ENCODE measurements around the gene ZFP36L2. TPM values are rescaled to one million over a fixed set of nuclear protein-coding genes. Genes with fewer than 3 reads are reported as not detected.
A peak's percentile ranks its signal among the peaks of the same experiment; 100 is the strongest.

The ZFP36L2 gene
- total RNA-seq, 1 donor from 2014 or later: 206 TPM

DNA sequence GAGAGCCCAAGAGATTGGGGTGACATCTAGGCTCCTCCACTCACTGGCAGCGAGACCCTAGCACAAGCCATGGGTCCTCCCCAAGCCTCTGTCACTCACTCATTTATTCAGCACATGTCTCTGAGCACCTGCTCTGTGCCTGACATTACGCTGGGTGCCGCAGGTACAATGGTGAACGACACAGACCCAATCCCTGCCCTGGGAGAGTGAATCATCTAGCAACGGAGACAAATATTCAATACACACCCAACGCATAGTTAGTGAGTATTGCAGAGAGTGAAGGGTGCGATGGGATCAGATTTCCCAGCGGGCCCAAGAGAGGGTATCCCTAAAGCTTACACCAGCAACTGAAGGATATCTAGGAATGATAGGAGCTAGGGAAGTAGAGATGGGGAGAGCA is 45.5 kb downstream of the ZFP36L2 start:
- TF ChIP-seq POLR2A (IDR thresholded peaks at IDR 0.05) (no peak), POLR2AphosphoS5 (IDR thresholded peaks at IDR 0.05; ENCODE audit: insufficient read depth in 1 of 2, low read depth in 1 of 2) (no peak)
- TF ChIP-seq, protein P1, sequence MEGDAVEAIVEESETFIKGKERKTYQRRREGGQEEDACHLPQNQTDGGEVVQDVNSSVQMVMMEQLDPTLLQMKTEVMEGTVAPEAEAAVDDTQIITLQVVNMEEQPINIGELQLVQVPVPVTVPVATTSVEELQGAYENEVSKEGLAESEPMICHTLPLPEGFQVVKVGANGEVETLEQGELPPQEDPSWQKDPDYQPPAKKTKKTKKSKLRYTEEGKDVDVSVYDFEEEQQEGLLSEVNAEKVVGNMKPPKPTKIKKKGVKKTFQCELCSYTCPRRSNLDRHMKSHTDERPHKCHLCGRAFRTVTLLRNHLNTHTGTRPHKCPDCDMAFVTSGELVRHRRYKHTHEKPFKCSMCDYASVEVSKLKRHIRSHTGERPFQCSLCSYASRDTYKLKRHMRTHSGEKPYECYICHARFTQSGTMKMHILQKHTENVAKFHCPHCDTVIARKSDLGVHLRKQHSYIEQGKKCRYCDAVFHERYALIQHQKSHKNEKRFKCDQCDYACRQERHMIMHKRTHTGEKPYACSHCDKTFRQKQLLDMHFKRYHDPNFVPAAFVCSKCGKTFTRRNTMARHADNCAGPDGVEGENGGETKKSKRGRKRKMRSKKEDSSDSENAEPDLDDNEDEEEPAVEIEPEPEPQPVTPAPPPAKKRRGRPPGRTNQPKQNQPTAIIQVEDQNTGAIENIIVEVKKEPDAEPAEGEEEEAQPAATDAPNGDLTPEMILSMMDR (IDR thresholded peaks at IDR 0.05): no peak
- no peak overlapping the region for H3K4me3 ChIP-seq
- H3K4me1 ChIP-seq: peaks cover 38% of the 10 kb centered on the region
- no peaks in the 10 kb centered on the region for H3K27me3 ChIP-seq
- no peak overlapping the region for H3K27ac ChIP-seq
- no peaks in the 10 kb centered on the region for H3K9me3 ChIP-seq
- DNase-seq (ENCODE audit: extremely low spot score in 2 of 2): no peak
- no peaks in the 10 kb centered on the region for H3K36me3 ChIP-seq
- intact Hi-C loops (cut with DNase I): no loop called here

- no peaks in the 10 kb centered on the region for H3K36me3 ChIP-seq
- TF ChIP-seq POLR2AphosphoS5 (IDR thresholded peaks at IDR 0.05; ENCODE audit: insufficient read depth in 1 of 2, low read depth in 1 of 2): no peak
- TF ChIP-seq, protein P1 (IDR thresholded peaks at IDR 0.05): no peak
- no peak for TF ChIP-seq POLR2A (IDR thresholded peaks at IDR 0.05)
- no peak overlapping the region for H3K4me3 ChIP-seq
- H3K27me3 ChIP-seq: no peaks in the 10 kb centered on the region
- peaks cover 8% of the 10 kb centered on the region for H3K9me3 ChIP-seq
- peaks cover 29% of the 10 kb centered on the region for H3K4me1 ChIP-seq
- H3K27ac ChIP-seq: peak overlapping the region; percentile 92
- DNase-seq (ENCODE audit: extremely low spot score in 2 of 2): no peak
- intact Hi-C loops (cut with DNase I): no loop called here
Measured at GRCh38 chr2:43179942-43180341, 46.5 kb downstream of the ZFP36L2 start.

- TF ChIP-seq, protein P1 (IDR thresholded peaks at IDR 0.05): no peak
- TF ChIP-seq POLR2AphosphoS5 (IDR thresholded peaks at IDR 0.05; ENCODE audit: insufficient read depth in 1 of 2, low read depth in 1 of 2): peak; percentile 85 to 87
- Histone ChIP-seq H3K4me1 (peaks cover 28% of the 10 kb centered on the region), H3K27me3 (no peaks in the 10 kb centered on the region), H3K27ac (peak overlapping the region; percentile 92), H3K36me3 (no peaks in the 10 kb centered on the region), H3K4me3 (no peak overlapping the region), H3K9me3 (peaks cover 11% of the 10 kb centered on the region)
- no peak for DNase-seq (ENCODE audit: extremely low spot score in 2 of 2)
- intact Hi-C loops (cut with DNase I): no loop called here
Measured at GRCh38 chr2:43178602-43179542, 47.5 kb downstream of the ZFP36L2 start.

DNA sequence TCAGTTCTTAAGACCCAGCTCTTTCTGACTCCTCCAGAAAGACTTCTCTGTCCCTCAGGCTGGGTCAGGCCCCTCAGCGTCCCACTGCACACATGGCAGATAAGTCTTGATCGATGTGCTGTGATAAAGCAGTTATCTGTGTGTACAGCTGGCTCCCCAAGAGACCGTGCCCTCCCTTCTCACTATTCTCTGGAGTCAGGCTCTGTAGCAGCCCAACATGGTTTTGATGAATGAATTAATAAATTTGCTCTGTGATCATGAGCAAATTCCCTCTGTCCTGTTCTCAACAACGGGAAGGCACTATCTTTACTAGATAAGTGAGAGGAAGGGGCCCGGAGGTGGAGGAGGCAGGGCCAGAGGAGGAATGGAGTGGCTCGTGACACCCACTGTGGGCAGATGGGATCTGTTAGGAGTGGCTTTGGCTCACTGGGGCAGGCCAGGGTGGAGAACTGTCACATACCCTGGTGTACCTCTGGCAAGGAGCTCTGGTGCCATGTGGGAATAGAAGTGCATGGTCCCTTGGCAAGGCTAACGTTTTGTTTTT is 48.3 kb downstream of the ZFP36L2 start:
- TF ChIP-seq POLR2AphosphoS5 (IDR thresholded peaks at IDR 0.05; ENCODE audit: insufficient read depth in 1 of 2, low read depth in 1 of 2): no peak
- TF ChIP-seq, protein P1 (IDR thresholded peaks at IDR 0.05): no peak
- TF ChIP-seq POLR2A (IDR thresholded peaks at IDR 0.05): no peak
- Histone ChIP-seq H3K27me3 (no peaks in the 10 kb centered on the region), H3K4me3 (no peak overlapping the region), H3K9me3 (peaks cover 11% of the 10 kb centered on the region), H3K27ac (peak overlapping the region; percentile 92), H3K4me1 (peaks cover 28% of the 10 kb centered on the region), H3K36me3 (no peaks in the 10 kb centered on the region)
- intact Hi-C loops (cut with DNase I): no loop called here
- DNase-seq (ENCODE audit: extremely low spot score in 2 of 2): no peak

DNA sequence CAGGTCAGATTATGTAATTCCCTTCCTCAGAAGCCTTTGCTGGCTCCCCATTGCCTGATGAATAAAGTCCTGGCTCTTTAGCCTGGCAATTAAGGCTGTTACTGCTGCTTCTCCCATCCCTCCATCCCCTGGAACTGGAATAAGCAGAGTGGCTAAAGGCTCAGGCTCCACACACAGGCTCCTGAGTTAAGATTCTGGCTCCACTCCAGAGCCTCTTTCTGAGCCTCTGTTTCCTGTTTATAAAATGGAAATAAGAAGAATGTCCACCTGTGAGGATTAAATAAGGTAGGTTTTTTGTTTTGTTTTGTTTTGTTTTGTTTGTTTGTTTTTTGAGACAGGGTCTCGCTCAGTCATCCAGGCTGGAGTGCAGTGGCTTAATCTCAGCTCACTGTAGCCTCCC is 50.0 kb downstream of the ZFP36L2 start:
- intact Hi-C loops (cut with DNase I): no loop called here
- DNase-seq (ENCODE audit: extremely low spot score in 2 of 2): no peak
- no peaks in the 10 kb centered on the region for H3K36me3 ChIP-seq
- no peak overlapping the region for H3K4me3 ChIP-seq
- TF ChIP-seq, protein P1 (IDR thresholded peaks at IDR 0.05): no peak
- TF ChIP-seq POLR2AphosphoS5 (IDR thresholded peaks at IDR 0.05; ENCODE audit: insufficient read depth in 1 of 2, low read depth in 1 of 2): no peak
- TF ChIP-seq POLR2A (IDR thresholded peaks at IDR 0.05): no peak
- H3K4me1 ChIP-seq: peaks cover 33% of the 10 kb centered on the region
- H3K27me3 ChIP-seq: no peaks in the 10 kb centered on the region
- no peak overlapping the region for H3K27ac ChIP-seq
- H3K9me3 ChIP-seq: peaks cover 11% of the 10 kb centered on the region

Measured in vagina (tissue), 2 donors.